Activated CD8-positive, alpha-beta T cell treated with anti-CD3 and anti-CD28 coated beads, Interleukin-2, amount 10 ng/mL, durations not matched to agents 7 days and 5 days (primary cell): Measurements from ENCODE around the gene CDK18. TPM values are rescaled to one million over a fixed set of nuclear protein-coding genes. Genes with fewer than 3 reads are reported as not detected.
A peak's percentile ranks its signal among the peaks of the same experiment; 100 is the strongest.
"Not testable (repeated sequence)": the region's sequence is repeated elsewhere in the genome, so short reads cannot be mapped to it uniquely, and the experiment has no call there.

ENCODE experiments used
- ATAC-seq: fragments of 150-1000 bp; cut with Tn5 transposase; one replicate; pipeline ENCODE4 v1.10.0; 2021; ENCODE audit warnings: moderate library complexity
- CTCF ChIA-PET: fragments of 350-600 bp; sonication (Branson Sonifier 250); formaldehyde crosslinking; loops from one replicate; lab custom pipeline; 2021; ENCODE audit warnings: antibody characterized with exemption; lab: Charles Lee
- POLR2A ChIA-PET: fragments of 350-600 bp; sonication (Branson Sonifier 250); formaldehyde crosslinking; loops from one replicate; lab custom pipeline; 2021; ENCODE audit warnings: antibody characterized with exemption; lab: Charles Lee
- DNase-seq: peaks from one replicate; pipeline ENCODE4 v3.0.0-alpha.2; 2020
- H3K27ac Mint-ChIP-seq: one replicate; pipeline ENCODE4 v1.8.0; 2021; ENCODE audit warnings: mild to moderate bottlenecking, mixed read lengths
- H3K27me3 Mint-ChIP-seq: one replicate; pipeline ENCODE4 v1.8.0; 2021; ENCODE audit warnings: low read depth, mixed read lengths
- H3K36me3 Mint-ChIP-seq: one replicate; pipeline ENCODE4 v1.8.0; 2021; ENCODE audit warnings: low read depth, mixed read lengths
- H3K4me1 Mint-ChIP-seq: one replicate; pipeline ENCODE4 v1.8.0; 2021; ENCODE audit warnings: low read depth, mixed read lengths
- H3K4me3 Mint-ChIP-seq: one replicate; pipeline ENCODE4 v1.8.0; 2021; ENCODE audit warnings: mild to moderate bottlenecking, mixed read lengths
- H3K9me3 Mint-ChIP-seq: one replicate; pipeline ENCODE4 v1.8.0; 2022; ENCODE audit warnings: mixed read lengths; ENCODE audit not compliant: insufficient read depth
- total RNA-seq, 2 experiments: library from RNA; stranded (reverse); gene quantifications; one replicate each; pipeline ENCODE4 v1.2.3, GENCODE V29; 2021

The CDK18 gene
- total RNA-seq, 2 experiments from 2014 or later = 4.5 to 6.0 TPM

GRCh38 chr1:205481629-205482151 is 22.8 kb upstream of the CDK18 start:
- Mint-ChIP-seq H3K4me3 (no peak overlapping the region), H3K9me3 (no peaks in the 10 kb centered on the region), H3K36me3 (no peaks in the 10 kb centered on the region), H3K27me3 (peaks cover 27% of the 10 kb centered on the region), H3K27ac (peak overlapping the region; percentile 56), H3K4me1 (peaks cover 36% of the 10 kb centered on the region)
- peak; percentile 25 for ATAC-seq
- CTCF ChIA-PET = interaction anchor here (1.0 to 16.8 kb wide), 11 partner anchors 12 to 254 kb away, joined by 3 to 274 read pairs (median 4); partner anchors contain the start of gene TMCC2
- POLR2A ChIA-PET = interaction anchor here (0.6 kb wide), 1 partner anchor 1094 kb away, joined by 3 read pairs; no protein-coding TSS in a partner anchor
- no peak for DNase-seq

GRCh38 chr1:205482587-205482986 is 21.9 kb upstream of the CDK18 start:
- Mint-ChIP-seq H3K27me3 (peaks cover 27% of the 10 kb centered on the region), H3K4me1 (peaks cover 36% of the 10 kb centered on the region)
- H3K9me3 Mint-ChIP-seq, H3K36me3 Mint-ChIP-seq, H3K27ac Mint-ChIP-seq, DNase-seq, ATAC-seq, H3K4me3 Mint-ChIP-seq: not testable (repeated sequence)
- ChIA-PET CTCF (interaction anchor here (1.1 to 16.8 kb wide), 9 partner anchors 10 to 254 kb away, joined by 3 to 274 read pairs (median 5); partner anchors contain the start of gene TMCC2), POLR2A (interaction anchor here (0.6 kb wide), 1 partner anchor 42 kb away, joined by 3 read pairs; no protein-coding TSS in a partner anchor)

GRCh38 chr1:205483372-205483771 is 21.1 kb upstream of the CDK18 start:
- ATAC-seq (no peak), DNase-seq (no peak)
- H3K9me3 Mint-ChIP-seq = no peaks in the 10 kb centered on the region
- POLR2A ChIA-PET = no interaction called here
- no peaks in the 10 kb centered on the region for H3K36me3 Mint-ChIP-seq
- peaks cover 28% of the 10 kb centered on the region for H3K27me3 Mint-ChIP-seq
- H3K4me3 Mint-ChIP-seq = no peak overlapping the region
- H3K4me1 Mint-ChIP-seq = peaks cover 36% of the 10 kb centered on the region
- CTCF ChIA-PET = interaction anchor here (1.1 to 16.8 kb wide), 8 partner anchors 9 to 129 kb away, joined by 3 to 274 read pairs (median 48); partner anchors contain the start of gene KLHDC8A
- no peak overlapping the region for H3K27ac Mint-ChIP-seq

- no peaks in the 10 kb centered on the region for H3K36me3 Mint-ChIP-seq
- POLR2A ChIA-PET = no interaction called here
- peak; percentile 73 for ATAC-seq
- H3K4me3 Mint-ChIP-seq = no peak overlapping the region
- DNase-seq = peak; percentile 77
- H3K27ac Mint-ChIP-seq = no peak overlapping the region
- CTCF ChIA-PET = interaction anchor here (0.6 to 16.8 kb wide), 76 partner anchors 7 to 456 kb away, joined by 3 to 274 read pairs (median 6); partner anchors contain the start of genes BLACAT1, CDK18, ELK4 and KLHDC8A
- H3K4me1 Mint-ChIP-seq = peaks cover 32% of the 10 kb centered on the region
- H3K27me3 Mint-ChIP-seq = peaks cover 37% of the 10 kb centered on the region
- H3K9me3 Mint-ChIP-seq = no peaks in the 10 kb centered on the region
Observed at GRCh38 chr1:205484985-205485967, 19.2 kb upstream of the CDK18 start.

GRCh38 chr1:205486258-205486657 is 18.2 kb upstream of the CDK18 start:
- Mint-ChIP-seq H3K27ac (no peak overlapping the region), H3K9me3 (no peaks in the 10 kb centered on the region), H3K36me3 (no peaks in the 10 kb centered on the region), H3K27me3 (peaks cover 35% of the 10 kb centered on the region), H3K4me3 (no peak overlapping the region), H3K4me1 (peaks cover 24% of the 10 kb centered on the region)
- ChIA-PET POLR2A (no interaction called here), CTCF (interaction anchor here (0.7 to 16.8 kb wide), 30 partner anchors 8 to 364 kb away, joined by 3 to 274 read pairs (median 10); partner anchors contain the start of genes BLACAT1, ELK4, KLHDC8A and LEMD1)
- DNase-seq = no peak
- no peak for ATAC-seq

GRCh38 chr1:205488074-205488723 is 16.3 kb upstream of the CDK18 start:
- Mint-ChIP-seq H3K36me3 (no peaks in the 10 kb centered on the region), H3K4me1 (peaks cover 14% of the 10 kb centered on the region), H3K9me3 (no peaks in the 10 kb centered on the region), H3K27me3 (peaks cover 31% of the 10 kb centered on the region), H3K27ac (no peak overlapping the region), H3K4me3 (no peak overlapping the region)
- ChIA-PET CTCF (interaction anchor here (0.7 to 16.8 kb wide), 33 partner anchors 9 to 1175 kb away, joined by 3 to 274 read pairs (median 5); partner anchors contain the start of gene KLHDC8A), POLR2A (no interaction called here)
- peak; percentile 68 for DNase-seq
- peak; percentile 76 for ATAC-seq

GRCh38 chr1:205491794-205492193 is 12.7 kb upstream of the CDK18 start:
- H3K27ac Mint-ChIP-seq = no peak overlapping the region
- no peak for ATAC-seq
- POLR2A ChIA-PET = no interaction called here
- DNase-seq = no peak
- H3K9me3 Mint-ChIP-seq = no peaks in the 10 kb centered on the region
- no peak overlapping the region for H3K4me3 Mint-ChIP-seq
- peaks cover 24% of the 10 kb centered on the region for H3K27me3 Mint-ChIP-seq
- CTCF ChIA-PET = interaction anchor here (0.8 to 16.8 kb wide), 4 partner anchors 9 to 100 kb away, joined by 3 to 274 read pairs (median 6); no protein-coding TSS in a partner anchor
- H3K36me3 Mint-ChIP-seq = no peaks in the 10 kb centered on the region
- peaks cover 13% of the 10 kb centered on the region for H3K4me1 Mint-ChIP-seq

- Mint-ChIP-seq H3K36me3 (no peaks in the 10 kb centered on the region), H3K9me3 (no peaks in the 10 kb centered on the region), H3K4me1 (peaks cover 13% of the 10 kb centered on the region), H3K27ac (no peak overlapping the region), H3K4me3 (no peak overlapping the region), H3K27me3 (peaks cover 24% of the 10 kb centered on the region)
- DNase-seq (no peak), ATAC-seq (no peak)
- CTCF ChIA-PET = interaction anchor here (0.8 to 16.8 kb wide), 6 partner anchors 9 to 216 kb away, joined by 3 to 274 read pairs (median 4); no protein-coding TSS in a partner anchor
- POLR2A ChIA-PET = no interaction called here
Observed at GRCh38 chr1:205492201-205492667, 12.2 kb upstream of the CDK18 start.

GRCh38 chr1:205492774-205493173 is 11.7 kb upstream of the CDK18 start:
- Mint-ChIP-seq H3K9me3 (no peaks in the 10 kb centered on the region), H3K27ac (no peak overlapping the region), H3K36me3 (no peaks in the 10 kb centered on the region), H3K4me3 (no peak overlapping the region), H3K4me1 (peaks cover 13% of the 10 kb centered on the region), H3K27me3 (peaks cover 27% of the 10 kb centered on the region)
- DNase-seq (no peak), ATAC-seq (no peak)
- CTCF ChIA-PET = interaction anchor here (0.8 to 16.8 kb wide), 10 partner anchors 7 to 431 kb away, joined by 3 to 274 read pairs (median 4); no protein-coding TSS in a partner anchor
- POLR2A ChIA-PET = interaction anchor here (1.4 kb wide), 1 partner anchor 10 kb away, joined by 3 read pairs; no protein-coding TSS in a partner anchor

- ATAC-seq (peak; percentile 37), DNase-seq (no peak)
- ChIA-PET CTCF (interaction anchor here (0.7 to 16.8 kb wide), 10 partner anchors 8 to 489 kb away, joined by 3 to 274 read pairs (median 3); no protein-coding TSS in a partner anchor), POLR2A (interaction anchor here (1.4 kb wide), 1 partner anchor 9 kb away, joined by 3 read pairs; no protein-coding TSS in a partner anchor)
- H3K4me3 Mint-ChIP-seq = no peak overlapping the region
- H3K4me1 Mint-ChIP-seq = peaks cover 13% of the 10 kb centered on the region
- H3K27ac Mint-ChIP-seq = no peak overlapping the region
- no peaks in the 10 kb centered on the region for H3K9me3 Mint-ChIP-seq
- peaks cover 27% of the 10 kb centered on the region for H3K27me3 Mint-ChIP-seq
- H3K36me3 Mint-ChIP-seq = no peaks in the 10 kb centered on the region
Observed at GRCh38 chr1:205493241-205494085, 11.0 kb upstream of the CDK18 start.
